ENCODE measurements around the gene LTO1.
A peak's percentile ranks its signal among the peaks of the same experiment; 100 is the strongest.

Gene LTO1

GRCh38 chr11:69638941-69639681 lies 36.0 kb downstream of the LTO1 start:
- DNase-seq (ENCODE audit: low read depth in 2 of 2), result peak; percentile 97 to 98
- H3K4me3 ChIP-seq (replicated peaks in 1 of 2; ENCODE audit: low read depth in 2 of 2, low read length in 2 of 2), result peak overlapping the region; percentile 42 to 98
- TF ChIP-seq CTCF (IDR thresholded peaks at IDR 0.05; ENCODE audit: low read depth, low read length), result no peak

DNA sequence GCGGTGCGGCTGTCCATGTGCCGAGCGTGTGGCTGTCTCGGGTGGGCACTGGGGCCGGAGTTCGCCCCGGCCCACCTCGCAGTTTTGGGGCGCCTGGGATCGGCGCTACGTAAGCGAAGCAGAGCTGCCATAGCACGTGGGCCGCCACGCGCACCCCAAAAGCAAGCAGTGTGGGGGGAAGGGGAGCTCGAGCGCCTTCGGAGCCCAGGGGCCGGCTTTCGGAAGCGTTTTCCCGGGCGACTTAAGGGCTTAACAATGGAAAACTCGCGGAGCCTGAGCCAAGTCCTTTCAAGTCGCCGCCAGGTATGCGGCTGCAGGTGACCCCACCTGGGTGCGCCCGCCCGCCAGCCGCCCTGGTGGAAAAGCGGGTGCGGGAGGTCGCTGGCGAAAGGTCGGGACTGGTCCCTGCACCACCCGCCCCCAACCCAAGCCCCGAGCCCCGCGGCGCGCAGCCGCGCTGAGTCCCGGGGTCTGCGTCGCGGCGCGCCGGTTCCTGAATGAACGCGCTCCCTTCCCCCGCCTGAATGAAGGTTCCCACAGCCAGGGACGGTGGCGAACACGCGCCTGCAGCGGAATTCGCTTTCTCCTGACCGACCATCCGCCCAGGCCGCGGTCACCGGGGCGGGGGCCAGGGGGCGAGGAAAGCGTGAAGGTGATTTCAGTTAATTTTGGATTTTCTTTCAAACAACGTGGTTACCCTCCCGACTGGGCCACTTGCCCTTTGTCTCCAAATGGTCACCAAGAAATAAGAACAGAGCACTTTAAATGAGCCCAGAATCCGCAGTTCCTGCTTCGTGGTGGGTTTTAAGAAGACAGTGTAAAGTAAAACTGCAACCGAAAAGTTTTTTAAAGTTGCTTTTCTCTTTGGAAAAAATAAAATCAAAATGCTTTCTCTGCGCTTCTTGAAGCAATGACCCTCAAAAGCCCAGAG lies 36.9 kb downstream of the LTO1 start:
- H3K4me3 ChIP-seq (replicated peaks in 1 of 2; ENCODE audit: low read depth in 2 of 2, low read length in 2 of 2), result peak overlapping the region; percentile 42 to 98
- no peak for TF ChIP-seq CTCF (IDR thresholded peaks at IDR 0.05; ENCODE audit: low read depth, low read length)
- DNase-seq (ENCODE audit: low read depth in 2 of 2), result peak; percentile 62 to 77

GRCh38 chr11:69637198-69637940 lies 37.8 kb downstream of the LTO1 start:
- no peak for TF ChIP-seq CTCF (IDR thresholded peaks at IDR 0.05; ENCODE audit: low read depth, low read length)
- H3K4me3 ChIP-seq (replicated peaks in 1 of 2; ENCODE audit: low read depth in 2 of 2, low read length in 2 of 2), result no peak overlapping the region
- no peak for DNase-seq (ENCODE audit: low read depth in 2 of 2)

- DNase-seq (ENCODE audit: low read depth in 2 of 2), result peak; percentile 90 to 93
- H3K4me3 ChIP-seq (replicated peaks in 1 of 2; ENCODE audit: low read depth in 2 of 2, low read length in 2 of 2), result peak overlapping the region; percentile 26 to 28
Observed at GRCh38 chr11:69636512-69637197, 38.5 kb downstream of the LTO1 start.

GRCh38 chr11:69635804-69636511 lies 39.2 kb downstream of the LTO1 start:
- TF ChIP-seq CTCF (IDR thresholded peaks at IDR 0.05; ENCODE audit: low read depth, low read length), result no peak
- DNase-seq (ENCODE audit: low read depth in 2 of 2), result no peak
- peak overlapping the region; percentile 22 to 26 for H3K4me3 ChIP-seq (replicated peaks in 1 of 2; ENCODE audit: low read depth in 2 of 2, low read length in 2 of 2)

More at GRCh38 chr11:69636512-69637197, 38.5 kb downstream of the LTO1 start:
- no peak for TF ChIP-seq CTCF (IDR thresholded peaks at IDR 0.05; ENCODE audit: low read depth, low read length)
